ENCODE measurements around the gene SKOR2. TPM values are rescaled to one million over a fixed set of nuclear protein-coding genes. Genes with fewer than 3 reads are reported as not detected.
"Not testable (repeated sequence)": the region's sequence is repeated elsewhere in the genome, so short reads cannot be mapped to it uniquely, and the experiment has no call there.

Gene SKOR2
- total RNA-seq, 3 donors from 2014 or later (not counting 1 experiment from before 2014, with no cell fraction given) = not detected

DNA sequence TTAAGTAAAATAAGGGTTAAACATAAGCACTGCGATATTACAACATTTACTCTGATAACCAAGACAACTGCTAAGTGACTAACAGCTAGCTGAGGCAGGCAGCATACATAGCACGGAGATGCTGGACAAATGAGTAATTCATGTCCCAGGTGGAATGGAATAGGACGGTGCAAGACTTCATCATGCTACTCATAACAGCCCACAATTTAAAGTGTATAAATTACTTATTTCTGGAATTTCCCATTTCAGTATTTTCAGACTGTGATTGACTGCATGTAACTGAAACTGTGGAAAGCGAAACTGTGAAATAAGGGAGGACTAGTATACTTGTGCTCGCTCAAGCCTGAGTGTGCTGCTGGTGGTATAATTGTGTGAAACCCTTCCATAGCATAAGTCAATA is 88.2 kb downstream of the SKOR2 start:
- Mint-ChIP-seq H3K27me3 (ENCODE audit: low read depth in 2 of 2) (no peaks in the 10 kb centered on the region), H3K9me3 (no peaks in the 10 kb centered on the region), H3K4me1 (peaks cover 9 to 15% of the 10 kb centered on the region in 2 donors), H3K36me3 (no peaks in the 10 kb centered on the region), H3K4me3 (no peak overlapping the region), H3K27ac (no peak overlapping the region)
- intact Hi-C loops (cut with micrococcal nuclease) = no loop called here
- Histone ChIP-seq H3K27ac (ENCODE audit: low read length) (no peak overlapping the region), H3K4me3 (ENCODE audit: low read length) (no peak overlapping the region), H3K9me3 (ENCODE audit: control insufficient read depth, insufficient read depth, low read length) (no peaks in the 10 kb centered on the region), H3K4me1 (ENCODE audit: control insufficient read depth, insufficient read depth, low read length) (no peaks in the 10 kb centered on the region), H3K27me3 (ENCODE audit: control insufficient read depth, insufficient read depth, low read length) (no peaks in the 10 kb centered on the region), H3K36me3 (ENCODE audit: control insufficient read depth, insufficient read depth, low read length) (no peaks in the 10 kb centered on the region)
- ATAC-seq = no peak
- DNase-seq = no peak
- TF ChIP-seq CTCF (IDR thresholded peaks at IDR 0.05) = no peak
- WGBS (ENCODE audit: insufficient coverage) = 89% methylated on average over 3 of the region's 5 CpGs

DNA sequence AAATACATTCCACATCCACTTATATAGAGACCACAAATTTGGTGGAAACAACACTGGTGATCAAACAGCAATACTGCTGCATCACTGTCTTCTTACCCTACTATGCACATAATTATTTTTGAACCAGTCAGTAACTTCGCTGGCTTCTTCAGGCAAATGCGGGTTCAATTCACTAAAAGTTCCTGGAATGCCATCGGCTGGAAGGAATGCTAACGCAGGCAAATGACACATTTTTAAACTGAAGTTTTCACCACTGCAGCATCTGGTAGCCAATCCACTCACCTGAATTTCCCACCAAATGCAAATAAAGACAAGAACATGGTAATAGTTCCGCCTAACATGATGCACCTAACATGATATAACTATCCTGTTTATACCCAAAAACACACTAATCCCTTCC is 91.2 kb downstream of the SKOR2 start:
- Histone ChIP-seq H3K36me3 (ENCODE audit: control insufficient read depth, insufficient read depth, low read length) (peaks cover 3% of the 10 kb centered on the region), H3K4me1 (ENCODE audit: control insufficient read depth, insufficient read depth, low read length) (no peaks in the 10 kb centered on the region), H3K27ac (ENCODE audit: low read length) (no peak overlapping the region), H3K9me3 (ENCODE audit: control insufficient read depth, insufficient read depth, low read length) (no peaks in the 10 kb centered on the region), H3K27me3 (ENCODE audit: control insufficient read depth, insufficient read depth, low read length) (no peaks in the 10 kb centered on the region), H3K4me3 (ENCODE audit: low read length) (no peak overlapping the region)
- no peak overlapping the region for H3K4me3 Mint-ChIP-seq
- H3K4me1 Mint-ChIP-seq = peaks cover 9 to 10% of the 10 kb centered on the region in 2 donors
- no peaks in the 10 kb centered on the region for H3K27me3 Mint-ChIP-seq (ENCODE audit: low read depth in 2 of 2)
- TF ChIP-seq CTCF (IDR thresholded peaks at IDR 0.05) = no peak
- H3K36me3 Mint-ChIP-seq = no peaks in the 10 kb centered on the region
- no peaks in the 10 kb centered on the region for H3K9me3 Mint-ChIP-seq
- 99% methylated on average over 5 of the region's 5 CpGs for WGBS (ENCODE audit: insufficient coverage)
- H3K27ac Mint-ChIP-seq = no peak overlapping the region
- ATAC-seq (no peak), DNase-seq (no peak)
- intact Hi-C loops (cut with micrococcal nuclease) = no loop called here

DNA sequence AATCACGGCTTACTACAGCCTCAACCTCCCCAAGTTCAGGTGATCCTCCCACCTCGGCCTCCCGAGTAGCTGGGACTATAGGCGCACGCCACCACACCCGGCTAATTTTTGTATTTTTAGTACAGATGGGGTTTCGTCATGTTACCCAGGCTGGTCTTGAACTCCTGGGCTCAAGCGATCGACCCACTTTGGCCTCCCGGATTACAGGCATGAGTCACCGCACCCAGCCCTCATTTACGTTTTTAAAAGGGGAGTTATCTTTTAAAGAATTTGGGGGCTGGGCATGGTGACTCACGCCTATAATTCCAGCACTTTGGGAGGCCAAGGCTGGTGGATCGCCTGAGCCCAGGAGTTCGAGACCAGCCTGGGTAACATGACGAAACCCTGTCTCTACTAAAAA is 93.1 kb downstream of the SKOR2 start:
- H3K4me1 ChIP-seq (ENCODE audit: control insufficient read depth, insufficient read depth, low read length); H3K4me3 ChIP-seq (ENCODE audit: low read length); H3K4me3 Mint-ChIP-seq; H3K36me3 Mint-ChIP-seq; H3K27ac Mint-ChIP-seq; H3K27ac ChIP-seq (ENCODE audit: low read length); H3K4me1 Mint-ChIP-seq; H3K27me3 ChIP-seq (ENCODE audit: control insufficient read depth, insufficient read depth, low read length); ATAC-seq; H3K27me3 Mint-ChIP-seq (ENCODE audit: low read depth in 2 of 2); H3K9me3 Mint-ChIP-seq; intact Hi-C loops (cut with micrococcal nuclease); H3K9me3 ChIP-seq (ENCODE audit: control insufficient read depth, insufficient read depth, low read length); DNase-seq: not testable (repeated sequence)
- H3K36me3 ChIP-seq (ENCODE audit: control insufficient read depth, insufficient read depth, low read length) = peaks cover 16% of the 10 kb centered on the region
- WGBS (ENCODE audit: insufficient coverage) = 96% methylated on average over 16 of the region's 16 CpGs

Other genes starting within 250 kb of the SKOR2 start
- not detected for gene ELOA2, start 216.0 kb downstream of the SKOR2 start, total RNA-seq
- gene HDHD2, start 101.2 kb downstream of the SKOR2 start, total RNA-seq = 10 to 100 TPM; 27.5 to 36.2 (median 35.3) TPM
- 1 to 10 TPM; 6.1 to 8.7 (median 8.4) TPM for gene IER3IP1, start 75.3 kb downstream of the SKOR2 start, total RNA-seq